IPS DF 6.9 (cell line): Measurements from ENCODE around the gene FAM136A.
"Not testable (repeated sequence)": the region's sequence is repeated elsewhere in the genome, so short reads cannot be mapped to it uniquely, and the experiment has no call there.

Source experiments
- DNase-seq: peaks from one replicate; pipeline ENCODE4 v3.0.0-alpha.2; 2013; ENCODE audit warnings: low read depth, low spot score
- H3K27ac ChIP-seq: one replicate; pipeline ENCODE4 v1.5.1; 2013; ENCODE audit warnings: low read length, control low read depth
- H3K27me3 ChIP-seq: 2 replicates; pipeline ENCODE4 v1.6.1; 2013; ENCODE audit warnings: mild to moderate bottlenecking, low read length; ENCODE audit not compliant: control insufficient read depth, insufficient read depth
- H3K36me3 ChIP-seq: 2 replicates; pipeline ENCODE4 v1.6.1; 2013; ENCODE audit warnings: low read length; ENCODE audit not compliant: control insufficient read depth, insufficient read depth
- H3K4me1 ChIP-seq: 2 replicates; pipeline ENCODE4 v1.6.1; 2013; ENCODE audit warnings: low read length; ENCODE audit not compliant: control insufficient read depth, insufficient read depth
- H3K4me3 ChIP-seq: 2 replicates; pipeline ENCODE4 v1.5.1; 2013; ENCODE audit warnings: mild to moderate bottlenecking, low read length
- H3K9me3 ChIP-seq: 2 replicates; pipeline ENCODE4 v1.6.1; 2013; ENCODE audit warnings: low read length, inconsistent platforms; ENCODE audit not compliant: control insufficient read depth, insufficient read depth
- WGBS: extraction: QIAGEN DNeasy Blood & Tissue Kit; methylation state at CpG from one replicate; pipeline ENCODE4 v1.1.7; 2013; ENCODE audit warnings: mixed read lengths, missing lambda C conversion rate; ENCODE audit not compliant: insufficient read length, insufficient coverage; 5-methylcytosine and 5-hydroxymethylcytosine counted together

The FAM136A gene

DNA sequence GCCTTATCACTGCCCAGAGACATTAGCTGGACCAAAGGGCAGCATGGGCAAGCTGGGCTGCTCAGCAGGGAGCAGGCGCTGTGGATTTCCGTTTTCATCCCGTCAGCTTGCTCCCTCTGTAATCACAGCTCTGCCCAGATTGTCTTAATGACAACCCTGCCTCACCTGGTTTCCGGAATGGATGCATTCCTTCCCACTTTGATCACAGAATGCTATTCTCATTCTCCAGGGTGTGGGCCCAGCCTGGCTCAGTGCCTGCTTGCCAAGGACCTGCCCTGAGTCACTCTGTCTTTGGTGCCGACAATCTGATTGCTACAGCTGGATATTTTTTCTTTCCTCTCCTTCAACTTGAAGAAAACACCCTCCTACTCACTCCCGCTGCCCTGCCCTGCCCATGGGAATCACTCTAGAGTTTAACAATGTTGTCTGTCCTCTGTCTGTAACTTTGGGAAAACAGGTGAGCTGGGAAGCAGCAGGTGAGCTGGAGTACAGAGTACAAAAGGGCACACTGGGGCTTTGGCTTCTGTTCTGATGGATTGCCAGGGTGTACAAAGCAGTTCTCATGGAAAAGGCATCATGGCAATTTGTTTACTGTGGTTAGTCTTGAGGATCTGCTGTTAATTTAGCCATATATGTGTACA is 27.2 kb upstream of the FAM136A start:
- Histone ChIP-seq H3K9me3 (no peaks in the 10 kb centered on the region), H3K36me3 (no peaks in the 10 kb centered on the region), H3K27me3 (no peaks in the 10 kb centered on the region), H3K27ac (no peak overlapping the region), H3K4me1 (no peaks in the 10 kb centered on the region; the same call in 1 of the 2 replicates), H3K4me3 (no peak overlapping the region)
- no CpG with 5 or more reads among the region's 6 CpGs for WGBS
- DNase-seq = no peak

DNA sequence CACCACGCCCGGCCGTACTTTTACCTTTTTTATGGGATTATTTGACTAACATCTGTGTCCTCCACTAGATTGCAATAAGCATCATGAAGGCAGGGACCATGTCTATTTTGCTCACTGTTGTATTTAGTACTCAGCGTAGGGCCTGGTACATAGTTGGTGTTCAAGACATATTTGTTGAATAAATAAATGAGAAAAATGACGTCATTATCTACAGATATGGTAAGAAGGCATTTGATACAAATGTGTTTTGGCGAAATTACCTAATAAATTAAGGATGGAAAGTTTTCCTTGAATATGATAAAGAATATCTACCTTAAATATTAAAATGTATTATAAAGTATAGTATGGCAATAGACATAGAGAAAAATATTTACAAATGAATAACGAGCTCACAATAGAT is 24.0 kb upstream of the FAM136A start:
- Histone ChIP-seq H3K36me3 (no peaks in the 10 kb centered on the region), H3K4me3 (no peak overlapping the region), H3K27me3 (no peaks in the 10 kb centered on the region), H3K9me3 (no peaks in the 10 kb centered on the region), H3K4me1 (no peaks in the 10 kb centered on the region), H3K27ac (no peak overlapping the region)
- 100% methylated on average over 2 of the region's 7 CpGs for WGBS
- no peak for DNase-seq

DNA sequence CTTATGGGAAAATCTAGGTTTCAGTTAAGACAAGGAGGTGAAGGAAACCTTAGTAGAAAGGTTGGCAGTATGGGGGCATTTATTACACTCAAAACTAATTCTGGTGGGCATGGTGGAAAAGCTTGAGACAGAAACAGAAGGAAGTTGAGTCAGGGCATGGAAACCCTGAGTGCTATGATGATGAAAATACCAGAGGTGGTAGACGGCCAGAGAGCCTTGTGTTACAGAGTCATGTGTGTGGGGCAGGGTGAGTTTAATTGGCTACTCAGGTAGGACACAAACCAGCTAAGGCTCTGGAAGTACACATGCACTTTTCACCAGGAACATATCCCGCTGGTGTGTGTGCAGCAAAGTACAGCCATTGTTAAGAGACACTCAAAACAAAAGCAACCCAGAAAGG is 20.7 kb upstream of the FAM136A start:
- no peaks in the 10 kb centered on the region for H3K4me1 ChIP-seq
- DNase-seq = no peak
- H3K36me3 ChIP-seq = no peaks in the 10 kb centered on the region
- H3K27ac ChIP-seq = no peak overlapping the region
- no peak overlapping the region for H3K4me3 ChIP-seq
- WGBS = no CpG with 5 or more reads among the region's 2 CpGs
- no peaks in the 10 kb centered on the region for H3K27me3 ChIP-seq
- H3K9me3 ChIP-seq = no peaks in the 10 kb centered on the region

DNA sequence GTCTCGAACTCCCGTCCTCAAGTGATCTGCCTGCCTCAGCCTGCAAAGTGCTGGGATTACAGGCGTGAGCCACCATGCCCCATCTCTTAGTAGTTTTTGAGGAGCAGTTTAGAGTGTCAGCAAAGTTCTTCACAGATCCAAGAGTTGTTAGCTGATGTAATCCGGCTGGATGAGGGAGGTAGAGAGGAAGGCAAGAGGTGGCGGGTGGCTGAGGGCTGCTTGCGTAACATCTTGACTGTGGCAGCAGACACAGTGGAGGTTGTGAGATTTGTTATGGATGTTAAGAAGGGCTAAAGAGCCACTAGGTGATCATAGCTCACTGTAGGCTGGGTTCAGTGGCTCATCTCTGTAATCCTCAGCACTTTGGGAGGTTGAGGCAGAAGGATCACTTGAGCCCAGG is 19.5 kb upstream of the FAM136A start:
- no peak for DNase-seq
- no peaks in the 10 kb centered on the region for H3K27me3 ChIP-seq

DNA sequence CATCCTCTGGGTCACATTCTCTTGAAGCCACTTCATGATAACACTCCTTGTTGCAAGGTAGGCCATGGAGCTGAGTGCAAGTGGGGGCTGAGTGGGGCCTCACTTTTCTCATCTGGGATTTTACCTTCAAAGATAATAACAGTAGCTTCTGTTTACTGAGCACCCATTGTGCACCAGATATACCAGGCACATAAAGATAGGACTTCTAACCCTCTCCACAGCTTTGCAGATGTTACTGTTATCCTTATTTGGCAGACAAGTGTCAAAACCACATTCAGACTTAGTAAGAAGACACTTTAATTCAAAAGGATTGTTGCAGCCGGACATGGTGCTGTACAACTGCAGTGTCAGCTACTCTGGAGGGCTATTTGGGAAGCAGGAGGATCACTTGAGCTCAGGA is 12.8 kb upstream of the FAM136A start:
- DNase-seq = no peak
- Histone ChIP-seq H3K27ac (no peak overlapping the region), H3K4me1 (no peaks in the 10 kb centered on the region), H3K4me3 (no peak overlapping the region), H3K27me3 (no peaks in the 10 kb centered on the region), H3K9me3 (no peaks in the 10 kb centered on the region), H3K36me3 (no peaks in the 10 kb centered on the region)
- no CpG with 5 or more reads among the region's 1 CpG for WGBS

More for the DNA sequence above, 19.5 kb upstream of the FAM136A start:
- Histone ChIP-seq H3K27ac (no peak overlapping the region), H3K9me3 (no peaks in the 10 kb centered on the region), H3K36me3 (no peaks in the 10 kb centered on the region), H3K4me1 (no peaks in the 10 kb centered on the region), H3K4me3 (no peak overlapping the region)
- no CpG with 5 or more reads among the region's 6 CpGs for WGBS

DNA sequence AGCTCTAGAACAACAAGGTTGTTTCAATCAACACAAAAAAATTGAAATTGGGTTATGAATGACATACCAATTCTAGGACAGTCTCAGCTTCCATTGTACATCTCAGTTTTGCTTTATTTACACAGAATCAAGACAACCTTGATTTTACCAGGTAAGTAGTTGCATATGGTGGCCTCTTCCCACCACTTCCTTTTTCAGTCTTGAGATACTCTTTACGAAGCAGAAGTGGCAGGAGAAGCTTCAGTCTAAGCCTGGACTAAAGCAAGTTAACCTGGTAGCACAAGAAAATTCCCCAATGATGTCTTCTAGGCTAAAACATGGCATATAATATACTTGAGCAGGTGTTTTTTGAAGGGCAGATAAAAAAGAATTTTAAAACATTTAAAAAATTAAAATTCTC is 10.7 kb upstream of the FAM136A start:
- WGBS = no CpG with 5 or more reads among the region's 1 CpG
- H3K27ac ChIP-seq = no peak overlapping the region
- no peak for DNase-seq

DNA sequence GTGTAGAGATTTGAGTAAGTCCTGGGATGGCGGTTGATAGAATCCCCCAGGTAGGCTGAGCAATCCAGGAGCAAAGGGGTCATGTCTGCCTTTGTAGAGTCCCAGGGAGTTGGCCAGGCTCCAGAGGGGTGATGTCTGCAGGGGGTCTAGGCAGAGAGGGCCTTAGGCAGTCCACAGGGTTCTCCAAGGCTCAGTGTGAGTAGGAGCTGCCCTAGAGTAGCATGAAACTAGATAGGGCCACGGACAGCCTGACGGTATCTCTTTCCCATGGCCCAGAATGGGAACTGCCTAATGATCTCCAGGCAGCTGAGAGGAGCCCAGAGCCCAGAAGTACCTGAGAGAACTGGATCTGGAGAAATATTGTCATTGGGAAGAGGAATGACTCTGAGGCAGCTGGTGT is 9.0 kb upstream of the FAM136A start:
- no CpG with 5 or more reads among the region's 3 CpGs for WGBS

More for the DNA sequence above, 10.7 kb upstream of the FAM136A start:
- no peaks in the 10 kb centered on the region for H3K36me3 ChIP-seq
- no peaks in the 10 kb centered on the region for H3K27me3 ChIP-seq
- no peaks in the 10 kb centered on the region for H3K4me1 ChIP-seq
- H3K9me3 ChIP-seq = no peaks in the 10 kb centered on the region
- no peak overlapping the region for H3K4me3 ChIP-seq

DNA sequence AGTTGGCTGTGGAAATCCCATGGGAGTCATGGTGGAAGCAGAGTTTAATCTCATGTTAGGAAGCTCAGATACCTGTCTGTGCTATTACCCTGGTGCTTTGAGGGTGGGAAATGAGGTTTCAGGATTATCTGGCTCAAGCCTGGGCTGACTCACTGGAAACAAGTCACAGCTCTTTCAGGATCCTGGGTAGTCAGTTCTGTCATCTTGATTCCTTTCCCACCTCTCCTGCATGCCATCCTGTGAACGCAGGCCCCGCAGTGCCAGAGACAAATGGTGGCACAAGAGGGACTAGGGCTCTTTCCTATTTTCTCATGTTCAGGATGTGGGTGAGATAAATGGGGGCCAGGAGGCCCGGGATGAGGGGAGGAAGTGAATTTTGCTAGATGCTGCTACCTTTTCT is 3.7 kb upstream of the FAM136A start:
- Histone ChIP-seq H3K27me3 (no peaks in the 10 kb centered on the region), H3K4me3 (no peak overlapping the region), H3K9me3 (no peaks in the 10 kb centered on the region), H3K36me3 (peaks cover 3% of the 10 kb centered on the region; the same call in 1 of the 2 replicates), H3K27ac (no peak overlapping the region), H3K4me1 (peaks cover 3% of the 10 kb centered on the region; the same call in 1 of the 2 replicates)
- no peak for DNase-seq
- no CpG with 5 or more reads among the region's 3 CpGs for WGBS

More for the DNA sequence above, 9.0 kb upstream of the FAM136A start:
- no peaks in the 10 kb centered on the region for H3K36me3 ChIP-seq
- no peaks in the 10 kb centered on the region for H3K27me3 ChIP-seq
- no peak overlapping the region for H3K4me3 ChIP-seq
- H3K4me1 ChIP-seq = no peaks in the 10 kb centered on the region
- H3K9me3 ChIP-seq = no peaks in the 10 kb centered on the region
- DNase-seq = no peak
- no peak overlapping the region for H3K27ac ChIP-seq

DNA sequence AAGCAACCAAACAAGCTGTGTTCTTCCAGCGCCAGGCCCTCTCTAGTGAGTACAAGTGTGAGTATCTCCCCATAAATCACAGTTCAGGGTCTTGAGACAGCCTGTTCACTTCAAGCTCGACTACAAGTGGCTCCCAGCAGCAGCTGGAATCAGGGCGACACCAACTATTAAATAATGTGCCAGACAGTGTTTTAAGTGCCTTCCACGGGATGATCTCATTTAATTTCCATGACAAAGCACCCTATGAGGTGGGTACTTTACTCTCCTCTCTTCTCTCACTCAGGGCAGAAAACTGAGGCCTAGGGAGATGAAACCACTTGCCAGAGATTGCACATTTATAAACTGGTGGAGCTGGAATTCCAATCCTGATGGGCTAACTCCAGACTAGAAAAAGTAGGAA is 2.6 kb upstream of the FAM136A start:
- no CpG with 5 or more reads among the region's 4 CpGs for WGBS

DNA sequence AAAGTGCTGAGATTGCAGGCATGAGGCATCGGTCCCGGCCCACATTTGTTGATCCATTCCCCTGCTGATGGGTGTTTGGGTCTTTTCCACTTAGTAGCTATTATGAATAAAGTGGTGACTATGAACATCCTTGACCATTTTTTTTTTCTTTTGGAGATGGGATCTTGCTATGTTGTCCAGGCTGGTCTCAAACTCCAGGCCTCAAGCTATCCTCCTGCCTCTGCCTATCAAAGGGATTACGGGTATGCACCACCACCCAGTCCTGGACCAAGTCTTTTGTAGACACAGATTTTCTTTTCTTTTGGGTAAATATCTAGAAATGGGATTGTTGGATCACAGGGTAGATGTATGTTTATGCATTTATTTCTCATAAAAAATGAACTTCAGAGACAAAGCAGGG is 1.3 kb upstream of the FAM136A start:
- Histone ChIP-seq H3K4me1 (peaks cover 3% of the 10 kb centered on the region; the same call in 1 of the 2 replicates), H3K27me3 (no peaks in the 10 kb centered on the region), H3K9me3 (no peaks in the 10 kb centered on the region), H3K27ac (no peak overlapping the region), H3K4me3 (no peak overlapping the region), H3K36me3 (peaks cover 9% of the 10 kb centered on the region; the same call in 1 of the 2 replicates)
- no CpG with 5 or more reads among the region's 3 CpGs for WGBS
- DNase-seq = no peak

More for the DNA sequence above, 2.6 kb upstream of the FAM136A start:
- peaks cover 3% of the 10 kb centered on the region; the same call in 1 of the 2 replicates for H3K4me1 ChIP-seq
- H3K27ac ChIP-seq = no peak overlapping the region
- H3K4me3 ChIP-seq = no peak overlapping the region
- no peaks in the 10 kb centered on the region for H3K9me3 ChIP-seq
- no peaks in the 10 kb centered on the region for H3K27me3 ChIP-seq
- H3K36me3 ChIP-seq = peaks cover 3% of the 10 kb centered on the region; the same call in 1 of the 2 replicates
- DNase-seq = no peak

DNA sequence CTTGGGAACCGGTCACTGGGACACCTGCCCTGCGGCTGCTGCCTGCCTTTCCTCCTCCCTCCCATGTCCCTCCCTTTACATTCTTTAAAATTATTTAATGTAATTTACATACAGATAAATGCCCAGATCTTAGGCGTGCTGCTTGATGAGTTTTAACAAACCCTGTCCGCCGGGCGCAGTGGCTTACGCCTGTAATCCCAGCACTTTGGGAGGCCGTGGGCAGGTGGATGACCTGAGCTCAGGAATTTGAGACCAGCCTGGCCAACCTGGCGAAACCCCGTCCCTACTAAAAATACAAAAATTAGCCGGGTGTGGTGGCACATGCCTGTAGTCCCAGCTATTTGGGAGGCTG is 304 bp upstream of the FAM136A start:
- H3K27me3 ChIP-seq, H3K4me1 ChIP-seq, H3K27ac ChIP-seq, H3K9me3 ChIP-seq, H3K36me3 ChIP-seq, H3K4me3 ChIP-seq, DNase-seq: not testable (repeated sequence)
- WGBS = no CpG with 5 or more reads among the region's 11 CpGs
